Osteoblast (primary cell): ENCODE measurements around the gene MPPED2. TPM values are rescaled to one million over a fixed set of nuclear protein-coding genes. Genes with fewer than 3 reads are reported as not detected.

Experiments
- DNase-seq: peaks from one replicate; pipeline ENCODE4 v3.0.0; 2011; ENCODE audit warnings: low spot score, mixed read lengths; ENCODE audit not compliant: insufficient read length; ENCODE audit errors: missing footprints
- H2AFZ ChIP-seq: 2 replicates; pipeline ENCODE4 v1.6.0; 2011; ENCODE audit warnings: mild to moderate bottlenecking, low read length
- H3K27ac ChIP-seq: 2 replicates; pipeline ENCODE4 v1.5.1; 2011; ENCODE audit warnings: mild to moderate bottlenecking, low read depth, low read length, moderate library complexity
- H3K27me3 ChIP-seq: 2 replicates; pipeline ENCODE4 v1.6.0; 2012; ENCODE audit warnings: mild to moderate bottlenecking, control low read depth, inconsistent platforms, low read length, moderate library complexity; ENCODE audit not compliant: insufficient read depth
- H3K36me3 ChIP-seq: 2 replicates; pipeline ENCODE4 v1.5.1; 2011; ENCODE audit warnings: mild to moderate bottlenecking, low read length, control low read depth, moderate library complexity; ENCODE audit not compliant: insufficient read depth
- H3K4me1 ChIP-seq: 2 replicates; pipeline ENCODE4 v1.5.1; 2011; ENCODE audit warnings: mild to moderate bottlenecking, low read length, control low read depth, moderate library complexity; ENCODE audit not compliant: insufficient read depth
- H3K4me2 ChIP-seq: 2 replicates; pipeline ENCODE4 v1.6.0; 2011; ENCODE audit warnings: mild to moderate bottlenecking, low read length; ENCODE audit not compliant: insufficient read depth
- H3K4me3 ChIP-seq: fragments of 200-600 bp; sonication (generic); 3 replicates; pipeline ENCODE4 v1.5.1; 2012; ENCODE audit warnings: mild to moderate bottlenecking, low read length, inconsistent platforms; ENCODE audit not compliant: insufficient read depth
- H3K79me2 ChIP-seq: 2 replicates; pipeline ENCODE4 v1.6.0; 2012; ENCODE audit warnings: mild to moderate bottlenecking, low read length, control low read depth, inconsistent platforms; ENCODE audit not compliant: insufficient read depth
- H3K9me3 ChIP-seq: 2 replicates; pipeline ENCODE4 v1.5.1; 2011; ENCODE audit warnings: low read depth, low read length, control low read depth
- H4K20me1 ChIP-seq: 2 replicates; pipeline ENCODE4 v1.6.0; 2012; ENCODE audit warnings: mild to moderate bottlenecking, low read length, control low read depth; ENCODE audit not compliant: insufficient read depth
- CTCF ChIP-seq: IDR thresholded peaks from 2 replicates; pipeline ENCODE4 v1.5.1; 2011; ENCODE audit warnings: mild to moderate bottlenecking, low read depth, low read length, moderate library complexity; ENCODE audit errors: extremely low read depth
- total RNA-seq: library from RNA; depleted of rRNA; stranded (reverse); fragments of >200 nt; gene quantifications from 2 replicates; pipeline ENCODE4 v1.2.3, GENCODE V29; 2012

MPPED2 gene
- total RNA-seq, 1 donor = 2.2 TPM

- Histone ChIP-seq H3K4me2 (no peak overlapping the region), H3K4me1 (no peaks in the 10 kb centered on the region), H3K36me3 (no peaks in the 10 kb centered on the region), H3K9me3 (no peaks in the 10 kb centered on the region), H2AFZ (no peak overlapping the region), H3K27ac (no peak overlapping the region), H4K20me1 (no peaks in the 10 kb centered on the region), H3K4me3 (no peak overlapping the region), H3K27me3 (no peaks in the 10 kb centered on the region), H3K79me2 (no peaks in the 10 kb centered on the region)
- DNase-seq = no peak
- TF ChIP-seq CTCF = no peak
These were observed 152.3 kb downstream of the MPPED2 start for GRCh38 chr11:30433831-30434230.

DNA sequence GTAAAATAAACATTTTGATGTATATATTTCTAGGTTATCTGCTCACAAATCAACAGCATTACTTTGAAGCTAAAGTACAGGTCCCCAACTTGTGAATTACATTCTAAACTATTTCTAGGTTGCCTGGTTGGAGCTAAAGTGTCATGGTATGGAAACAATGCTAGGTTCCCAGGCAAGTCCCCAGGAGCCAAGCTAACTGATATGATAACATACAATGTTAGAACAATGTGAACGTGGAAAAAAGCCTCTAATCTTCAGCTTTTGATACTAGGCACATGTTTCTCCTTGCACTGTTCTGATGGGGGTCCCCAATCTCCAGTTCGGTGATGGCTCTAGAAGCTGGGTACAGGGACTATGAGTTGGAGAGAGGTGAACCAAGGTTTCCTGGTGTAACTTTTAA is 153.4 kb downstream of the MPPED2 start:
- Histone ChIP-seq H4K20me1 (no peaks in the 10 kb centered on the region), H3K9me3 (no peaks in the 10 kb centered on the region), H3K4me3 (no peak overlapping the region), H3K36me3 (no peaks in the 10 kb centered on the region), H3K4me1 (no peaks in the 10 kb centered on the region), H2AFZ (no peak overlapping the region), H3K4me2 (no peak overlapping the region), H3K27ac (no peak overlapping the region), H3K79me2 (no peaks in the 10 kb centered on the region), H3K27me3 (no peaks in the 10 kb centered on the region)
- DNase-seq = no peak
- no peak for TF ChIP-seq CTCF

- no peak for TF ChIP-seq CTCF
- Histone ChIP-seq H3K4me1 (no peaks in the 10 kb centered on the region), H2AFZ (no peak overlapping the region)
These were observed 154.0 kb downstream of the MPPED2 start for GRCh38 chr11:30432178-30432577.

GRCh38 chr11:30431127-30431814 is 154.9 kb downstream of the MPPED2 start:
- Histone ChIP-seq H4K20me1 (no peaks in the 10 kb centered on the region), H3K4me1 (no peaks in the 10 kb centered on the region)
- no peak for TF ChIP-seq CTCF

More at GRCh38 chr11:30432178-30432577, 154.0 kb downstream of the MPPED2 start:
- H3K79me2 ChIP-seq = no peaks in the 10 kb centered on the region
- H3K4me2 ChIP-seq = no peak overlapping the region
- DNase-seq = no peak
- H3K36me3 ChIP-seq = no peaks in the 10 kb centered on the region
- no peaks in the 10 kb centered on the region for H3K9me3 ChIP-seq
- no peaks in the 10 kb centered on the region for H4K20me1 ChIP-seq
- H3K4me3 ChIP-seq = no peak overlapping the region
- no peak overlapping the region for H3K27ac ChIP-seq
- H3K27me3 ChIP-seq = no peaks in the 10 kb centered on the region

More at GRCh38 chr11:30431127-30431814, 154.9 kb downstream of the MPPED2 start:
- H3K36me3 ChIP-seq = no peaks in the 10 kb centered on the region
- no peak overlapping the region for H3K4me2 ChIP-seq
- no peaks in the 10 kb centered on the region for H3K79me2 ChIP-seq
- H3K27me3 ChIP-seq = no peaks in the 10 kb centered on the region
- H3K4me3 ChIP-seq = no peak overlapping the region
- H2AFZ ChIP-seq = no peak overlapping the region
- no peak for DNase-seq
- H3K27ac ChIP-seq = no peak overlapping the region
- H3K9me3 ChIP-seq = no peaks in the 10 kb centered on the region
